Ascending aorta (tissue), 2 donors: ENCODE measurements around the gene CEMIP. TPM values are rescaled to one million over a fixed set of nuclear protein-coding genes. Genes with fewer than 3 reads are reported as not detected.
A peak's percentile ranks its signal among the peaks of the same experiment; 100 is the strongest.

Experiments used
- DNase-seq, 2 donors: peaks; one replicate each; pipeline ENCODE4 v3.0.0-alpha.2; 2019; ENCODE audit warnings: low spot score in 2 of 2
- H3K27ac ChIP-seq, 2 donors: fragments of 200-600 bp; sonication (generic); one replicate each; pipeline ENCODE4 v1.5.1; 2016 to 2017; ENCODE audit warnings: mild to moderate bottlenecking in 1 of 2
- H3K27me3 ChIP-seq: fragments of 200-600 bp; sonication (generic); one replicate; pipeline ENCODE4 v1.5.1; 2017
- H3K36me3 ChIP-seq, 2 donors: fragments of 200-600 bp; sonication (generic); one replicate each; pipeline ENCODE4 v1.5.1; 2016
- H3K4me1 ChIP-seq, 2 donors: fragments of 200-600 bp; sonication (generic); one replicate each; pipeline ENCODE4 v1.5.1; 2016 to 2017; ENCODE audit warnings: mild to moderate bottlenecking in 1 of 2
- H3K4me3 ChIP-seq, 2 donors: fragments of 200-600 bp; sonication (generic); one replicate each; pipeline ENCODE4 v1.5.1; 2016 to 2017; ENCODE audit warnings: mild to moderate bottlenecking in 1 of 2
- H3K9me3 ChIP-seq, 2 donors: fragments of 200-600 bp; sonication (generic); one replicate each; pipeline ENCODE4 v1.5.1; 2016
- intact Hi-C: fragments of 100-400 bp; cut with DNase I; formaldehyde crosslinking; loops from one replicate; pipeline ENCODE4 v1.15.1; 2023
- total RNA-seq: library from RNA; depleted of rRNA; stranded (reverse); fragments of >200 nt; gene quantifications from one replicate; pipeline ENCODE4 v1.1.0, GENCODE V29; 2016
- TF ChIP-seq, protein P1 (sequence below), 3 experiments: fragments of 200-600 bp in 2 of 3; fragments of 450-650 bp in 1 of 3; sonication (generic) in 2 of 3; IDR thresholded peaks; one replicate each; pipeline ENCODE4 v1.5.1; 2016 to 2019; ENCODE audit warnings: antibody characterized with exemption in 3 of 3, mild to moderate bottlenecking in 1 of 3, moderate library complexity in 1 of 3

The CEMIP gene
- total RNA-seq, 1 donor from 2014 or later: not detected

GRCh38 chr15:80840182-80841130, 61.3 kb downstream of the CEMIP start:
- no peaks in the 10 kb centered on the region for H3K9me3 ChIP-seq
- intact Hi-C loops: no loop called here
- H3K27me3 ChIP-seq: no peaks in the 10 kb centered on the region
- no peaks in the 10 kb centered on the region for H3K36me3 ChIP-seq
- TF ChIP-seq, protein P1, sequence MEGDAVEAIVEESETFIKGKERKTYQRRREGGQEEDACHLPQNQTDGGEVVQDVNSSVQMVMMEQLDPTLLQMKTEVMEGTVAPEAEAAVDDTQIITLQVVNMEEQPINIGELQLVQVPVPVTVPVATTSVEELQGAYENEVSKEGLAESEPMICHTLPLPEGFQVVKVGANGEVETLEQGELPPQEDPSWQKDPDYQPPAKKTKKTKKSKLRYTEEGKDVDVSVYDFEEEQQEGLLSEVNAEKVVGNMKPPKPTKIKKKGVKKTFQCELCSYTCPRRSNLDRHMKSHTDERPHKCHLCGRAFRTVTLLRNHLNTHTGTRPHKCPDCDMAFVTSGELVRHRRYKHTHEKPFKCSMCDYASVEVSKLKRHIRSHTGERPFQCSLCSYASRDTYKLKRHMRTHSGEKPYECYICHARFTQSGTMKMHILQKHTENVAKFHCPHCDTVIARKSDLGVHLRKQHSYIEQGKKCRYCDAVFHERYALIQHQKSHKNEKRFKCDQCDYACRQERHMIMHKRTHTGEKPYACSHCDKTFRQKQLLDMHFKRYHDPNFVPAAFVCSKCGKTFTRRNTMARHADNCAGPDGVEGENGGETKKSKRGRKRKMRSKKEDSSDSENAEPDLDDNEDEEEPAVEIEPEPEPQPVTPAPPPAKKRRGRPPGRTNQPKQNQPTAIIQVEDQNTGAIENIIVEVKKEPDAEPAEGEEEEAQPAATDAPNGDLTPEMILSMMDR (IDR thresholded peaks at IDR 0.05): no peak
- DNase-seq: no peak
- no peak overlapping the region for H3K4me3 ChIP-seq
- peaks cover 0 to 6% of the 10 kb centered on the region in 2 donors for H3K4me1 ChIP-seq
- H3K27ac ChIP-seq: peak overlapping the region in 1 of 2 donors; percentile 58

- Histone ChIP-seq H3K27ac (no peak overlapping the region), H3K27me3 (no peaks in the 10 kb centered on the region), H3K9me3 (no peaks in the 10 kb centered on the region), H3K4me1 (peaks cover 0 to 5% of the 10 kb centered on the region in 2 donors), H3K4me3 (no peak overlapping the region), H3K36me3 (no peaks in the 10 kb centered on the region)
- no peak for DNase-seq
- intact Hi-C loops: no loop called here
- TF ChIP-seq, protein P1 (IDR thresholded peaks at IDR 0.05): no peak
Measured at GRCh38 chr15:80841541-80841940, 62.4 kb downstream of the CEMIP start.

DNA sequence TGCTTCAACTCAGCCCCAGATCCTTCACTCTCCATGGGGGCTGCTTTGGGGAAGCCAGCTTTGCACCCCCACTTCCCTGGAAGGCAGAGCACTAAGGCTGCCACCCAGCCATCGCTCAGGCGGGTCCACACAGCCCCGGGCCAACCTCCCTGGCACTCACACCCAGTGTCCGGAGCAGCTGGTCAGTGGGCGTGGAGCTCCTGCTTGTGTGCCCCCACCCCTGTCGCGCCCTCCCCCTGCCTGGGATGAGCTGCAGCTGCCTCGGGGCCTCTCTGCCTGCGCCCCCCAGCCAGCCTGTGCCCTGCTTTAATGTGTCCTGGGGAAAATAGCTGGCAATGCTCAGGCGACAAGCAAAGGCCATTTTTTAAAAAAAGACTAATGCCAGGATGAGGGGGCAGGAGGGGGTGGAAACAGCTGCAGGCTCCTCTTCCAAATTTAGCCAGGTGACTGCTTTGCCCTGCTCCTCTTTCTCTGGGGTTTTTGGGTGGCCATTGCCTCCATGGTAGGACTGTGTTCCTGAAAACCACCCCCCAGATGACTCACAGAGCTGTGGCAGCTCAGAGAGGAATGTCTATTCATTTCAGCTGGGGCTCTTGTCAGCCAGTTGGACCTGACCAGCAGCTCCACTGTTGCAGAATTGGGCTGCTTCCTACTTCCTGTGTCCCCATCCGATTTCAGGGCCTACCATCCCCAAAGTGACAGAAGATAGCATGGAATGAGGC, 65.0 kb downstream of the CEMIP start:
- intact Hi-C loops: no loop called here

DNA sequence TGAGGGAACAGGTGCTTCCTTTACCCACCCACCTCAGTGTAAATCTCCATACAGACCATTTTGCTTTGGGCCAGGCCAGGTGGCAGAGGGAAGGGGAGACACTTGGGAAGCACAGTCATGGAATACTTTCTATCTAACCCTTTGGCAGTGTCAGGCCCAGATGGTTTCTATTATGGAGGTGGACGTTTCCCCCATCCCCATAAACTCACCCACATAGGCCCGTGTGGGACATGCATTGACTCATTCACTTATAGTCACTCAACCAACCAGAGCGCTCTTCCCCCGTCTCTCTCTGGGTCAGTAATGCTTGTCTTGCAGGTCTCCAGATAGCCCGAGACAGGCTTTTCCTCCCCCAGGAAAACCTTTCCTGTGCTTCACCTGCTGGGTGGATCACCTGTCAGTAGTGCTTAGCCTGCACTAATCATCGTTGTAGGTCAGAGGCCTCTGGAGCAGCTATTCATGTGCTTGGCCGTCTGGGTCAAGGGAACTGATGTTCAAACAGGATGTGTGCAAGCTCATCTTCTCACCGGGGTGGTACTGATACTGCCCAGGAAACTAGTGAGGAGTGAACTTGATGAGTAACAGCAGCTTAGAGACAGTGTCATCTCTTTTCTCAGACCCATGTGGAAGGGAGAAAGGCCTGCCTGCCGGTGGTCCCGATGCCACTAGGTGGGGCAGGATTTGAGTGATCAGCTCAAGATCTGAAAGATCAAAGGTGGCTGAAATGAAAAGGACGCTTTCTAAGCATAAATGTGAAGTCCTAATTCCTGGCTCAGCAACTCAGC, 67.1 kb downstream of the CEMIP start:
- Histone ChIP-seq H3K27ac (no peak overlapping the region), H3K36me3 (no peaks in the 10 kb centered on the region), H3K27me3 (no peaks in the 10 kb centered on the region), H3K4me3 (no peak overlapping the region), H3K4me1 (no peaks in the 10 kb centered on the region), H3K9me3 (no peaks in the 10 kb centered on the region)
- TF ChIP-seq, protein P1 (IDR thresholded peaks at IDR 0.05): no peak
- intact Hi-C loops: no loop called here
- DNase-seq: no peak

More for the DNA sequence above, 65.0 kb downstream of the CEMIP start:
- no peaks in the 10 kb centered on the region for H3K27me3 ChIP-seq
- H3K4me1 ChIP-seq: peaks cover 0 to 5% of the 10 kb centered on the region in 2 donors
- DNase-seq: no peak
- no peaks in the 10 kb centered on the region for H3K36me3 ChIP-seq
- H3K4me3 ChIP-seq: no peak overlapping the region
- H3K27ac ChIP-seq: no peak overlapping the region
- no peaks in the 10 kb centered on the region for H3K9me3 ChIP-seq
- TF ChIP-seq, protein P1 (IDR thresholded peaks at IDR 0.05): no peak

DNA sequence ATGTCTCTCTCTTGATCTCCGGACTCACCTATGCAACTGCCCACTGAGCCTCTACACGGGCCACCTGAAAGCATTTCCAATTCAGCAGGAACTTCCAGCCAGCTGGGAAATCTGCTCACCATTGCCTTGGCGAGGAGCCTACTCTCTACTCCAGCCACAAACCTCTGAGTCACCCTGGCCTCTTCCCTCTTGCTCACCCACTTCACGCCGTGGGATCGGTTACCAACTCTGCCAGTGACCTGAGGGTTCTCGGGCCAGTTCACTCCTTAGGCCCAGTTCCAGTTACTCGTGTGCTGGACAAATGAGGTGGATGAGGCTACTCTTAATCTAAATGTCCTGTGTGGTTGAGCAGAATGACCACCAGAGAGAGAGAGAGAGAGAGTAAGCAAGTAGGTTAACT, 70.1 kb downstream of the CEMIP start:
- no peak for DNase-seq
- no peak overlapping the region for H3K4me3 ChIP-seq

More for the DNA sequence above, 70.1 kb downstream of the CEMIP start:
- TF ChIP-seq, protein P1 (IDR thresholded peaks at IDR 0.05): no peak
- H3K27ac ChIP-seq: no peak overlapping the region
- intact Hi-C loops: no loop called here
- H3K27me3 ChIP-seq: no peaks in the 10 kb centered on the region
- no peaks in the 10 kb centered on the region for H3K9me3 ChIP-seq
- peaks cover 0 to 4% of the 10 kb centered on the region in 2 donors for H3K4me1 ChIP-seq
- H3K36me3 ChIP-seq: no peaks in the 10 kb centered on the region
